KG1 (cell line): ENCODE measurements around the gene MAP2K6.
"Not testable (repeated sequence)": the region's sequence is repeated elsewhere in the genome, so short reads cannot be mapped to it uniquely, and the experiment has no call there.

Experiments
- DNase-seq: peaks from one replicate; lab custom pipeline; 2025; lab: John Stamatoyannopoulos, UW

The MAP2K6 gene

DNA sequence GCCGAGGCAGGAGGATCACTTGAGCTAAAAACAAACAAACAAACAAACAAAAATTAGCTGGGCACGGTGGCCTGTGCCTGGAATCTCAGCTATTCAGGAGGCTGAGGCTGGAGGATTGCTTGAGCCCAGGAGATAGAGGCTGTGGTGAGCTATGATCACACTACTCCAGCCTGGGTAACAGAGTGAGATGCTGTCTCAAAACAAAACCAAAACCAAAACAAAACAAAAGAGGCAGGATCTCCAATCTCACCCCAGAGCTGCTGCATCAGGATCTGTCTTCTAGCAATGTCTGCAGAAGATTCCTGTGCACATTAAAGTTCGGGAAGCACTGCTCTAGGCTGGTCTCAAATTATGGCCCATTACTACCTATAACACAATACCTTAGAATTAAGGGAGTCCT lies 43.1 kb downstream of the MAP2K6 start:
- DNase-seq = no peak

DNA sequence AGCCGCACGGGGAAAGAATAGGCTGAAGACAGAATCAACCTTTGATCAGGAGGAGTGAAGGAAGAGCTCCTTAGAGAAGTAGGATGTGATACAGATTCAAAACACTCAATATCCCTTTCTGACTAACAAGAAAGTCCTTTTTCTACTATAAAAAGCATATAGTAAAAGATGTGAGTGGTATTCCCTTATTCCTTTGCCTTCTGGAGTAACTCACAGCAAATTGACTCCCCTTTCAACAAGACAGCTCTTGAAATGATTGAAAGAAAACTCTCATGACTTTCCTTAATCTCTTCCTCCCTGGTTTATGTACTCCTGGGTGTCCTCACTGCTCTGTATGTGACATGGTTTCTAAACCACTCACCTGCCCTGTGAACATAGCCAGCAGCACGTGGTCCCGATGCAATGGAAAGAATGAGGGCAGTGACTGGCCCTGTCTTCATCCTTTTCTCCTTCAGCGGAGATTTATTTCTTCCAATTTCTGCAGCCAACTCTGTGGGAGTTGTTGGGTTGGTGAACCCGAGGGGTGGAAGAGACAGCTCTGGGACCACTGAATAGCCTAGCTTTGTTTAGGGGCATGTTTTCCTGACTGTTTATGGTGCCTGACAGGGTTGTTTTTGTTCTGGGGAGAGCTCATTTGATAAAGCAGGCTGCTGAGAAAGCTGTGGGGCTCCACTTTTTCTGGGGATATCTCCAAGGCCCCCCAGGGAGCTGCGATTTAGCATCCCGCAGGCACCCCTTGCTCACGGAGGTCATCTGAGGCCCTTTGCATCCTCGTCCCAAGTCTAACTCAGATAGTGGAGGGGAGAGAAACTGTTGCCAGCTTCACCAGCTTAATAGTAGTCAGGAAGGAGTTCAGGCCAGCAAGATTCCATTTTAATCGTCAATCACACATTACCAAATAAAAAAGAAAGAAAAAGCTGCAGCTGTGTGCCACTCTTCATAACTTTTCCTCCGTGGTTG lies 46.7 kb downstream of the MAP2K6 start:
- no peak for DNase-seq

DNA sequence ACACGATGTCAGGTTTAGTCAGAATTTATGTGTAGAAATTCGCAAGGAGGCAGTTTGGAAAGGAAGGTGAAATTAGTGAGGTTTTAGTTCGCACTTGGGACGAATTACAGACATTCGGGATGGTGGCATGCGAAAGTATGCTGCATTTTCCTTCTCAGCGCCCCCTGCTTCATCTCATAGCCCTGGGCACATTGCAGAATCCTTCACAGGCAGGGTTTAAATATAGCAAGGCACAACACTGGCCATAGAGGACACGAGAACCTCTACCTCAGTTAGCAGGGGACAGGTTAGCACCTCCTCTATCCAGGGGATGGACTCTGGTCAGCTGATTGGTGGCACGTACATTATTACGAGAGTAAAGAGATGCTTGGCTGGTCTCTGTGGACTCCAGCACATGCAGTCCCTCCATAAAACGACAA lies 47.5 kb downstream of the MAP2K6 start:
- no peak for DNase-seq

DNA sequence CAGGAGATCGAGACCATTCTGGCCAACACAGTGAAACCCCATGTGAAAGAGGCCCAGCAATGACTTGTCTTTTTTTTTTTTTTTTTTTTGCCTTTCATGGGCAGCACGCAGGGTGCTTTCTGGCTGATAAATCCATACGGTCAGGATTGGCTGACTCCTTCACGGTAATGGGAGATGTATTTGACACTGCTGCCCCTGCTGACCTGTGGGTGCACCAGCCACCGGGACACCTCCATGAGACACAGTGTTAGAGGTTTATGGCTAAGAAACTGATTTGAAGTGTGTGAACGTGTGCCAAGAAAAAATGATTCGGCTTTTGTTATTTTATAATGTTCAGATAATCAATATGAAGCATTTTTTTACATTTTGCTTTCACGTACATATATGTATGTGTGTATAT lies 48.4 kb downstream of the MAP2K6 start:
- DNase-seq = no peak

DNA sequence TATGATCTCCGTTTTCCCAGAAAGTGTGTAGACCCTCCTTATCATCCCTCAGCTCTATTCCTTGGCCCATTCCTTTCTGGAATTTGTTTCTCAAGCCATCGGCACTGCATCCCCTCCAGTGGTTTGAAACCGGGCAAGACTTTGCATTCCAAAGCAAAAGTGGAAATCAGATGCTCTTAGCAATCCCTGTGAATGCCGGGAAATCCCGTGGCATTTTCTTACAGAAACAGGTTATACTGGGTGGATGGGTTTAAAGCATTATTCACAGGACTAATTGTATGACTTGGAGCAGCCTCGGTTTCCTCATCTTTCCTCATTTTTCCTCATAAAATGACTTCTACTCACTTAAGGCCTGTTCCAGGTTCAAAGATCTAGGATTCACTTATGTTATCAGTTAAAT lies 52.0 kb downstream of the MAP2K6 start:
- DNase-seq = no peak

GRCh38 chr17:69466905-69467667 lies 52.6 kb downstream of the MAP2K6 start:
- DNase-seq = no peak

DNA sequence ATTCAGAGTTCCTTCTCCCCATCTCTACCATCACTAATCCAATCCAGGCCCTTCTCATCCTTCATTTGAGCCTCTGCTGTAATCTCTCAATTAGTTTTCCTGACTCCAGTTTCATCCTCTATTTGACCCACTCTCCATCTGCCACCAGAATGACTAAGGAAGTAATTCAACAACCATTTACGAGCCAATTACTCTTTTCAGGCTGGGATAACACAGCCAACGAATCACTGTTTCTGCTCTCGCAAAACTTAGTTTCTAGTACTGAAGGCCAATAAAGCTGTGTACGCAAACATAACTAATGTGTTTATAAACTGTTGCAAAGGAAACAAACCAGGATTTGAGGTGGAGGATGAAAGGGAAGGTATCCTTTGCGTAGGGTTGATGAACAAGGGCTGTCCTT lies 53.7 kb downstream of the MAP2K6 start:
- no peak for DNase-seq

DNA sequence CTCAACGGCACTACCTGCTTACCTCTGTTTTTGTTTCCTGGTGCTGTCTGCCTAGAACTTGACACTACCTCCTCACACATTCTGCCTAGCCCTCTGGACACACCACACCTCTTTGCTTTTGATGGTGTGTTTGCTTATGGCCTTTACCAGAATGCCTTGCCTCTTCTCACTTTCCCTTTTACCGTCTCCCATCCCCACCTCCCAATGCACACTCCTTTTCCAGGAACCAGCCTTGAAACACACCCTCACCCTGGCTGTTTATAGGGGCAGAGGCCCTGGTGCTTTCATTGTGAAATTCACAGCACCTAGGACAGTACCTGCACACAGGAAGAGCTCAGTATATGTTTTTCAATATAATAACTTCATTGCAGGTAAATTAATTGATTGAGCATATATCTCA lies 56.2 kb downstream of the MAP2K6 start:
- no peak for DNase-seq

- DNase-seq = no peak
Measured at GRCh38 chr17:69471406-69471805, 56.9 kb downstream of the MAP2K6 start.

DNA sequence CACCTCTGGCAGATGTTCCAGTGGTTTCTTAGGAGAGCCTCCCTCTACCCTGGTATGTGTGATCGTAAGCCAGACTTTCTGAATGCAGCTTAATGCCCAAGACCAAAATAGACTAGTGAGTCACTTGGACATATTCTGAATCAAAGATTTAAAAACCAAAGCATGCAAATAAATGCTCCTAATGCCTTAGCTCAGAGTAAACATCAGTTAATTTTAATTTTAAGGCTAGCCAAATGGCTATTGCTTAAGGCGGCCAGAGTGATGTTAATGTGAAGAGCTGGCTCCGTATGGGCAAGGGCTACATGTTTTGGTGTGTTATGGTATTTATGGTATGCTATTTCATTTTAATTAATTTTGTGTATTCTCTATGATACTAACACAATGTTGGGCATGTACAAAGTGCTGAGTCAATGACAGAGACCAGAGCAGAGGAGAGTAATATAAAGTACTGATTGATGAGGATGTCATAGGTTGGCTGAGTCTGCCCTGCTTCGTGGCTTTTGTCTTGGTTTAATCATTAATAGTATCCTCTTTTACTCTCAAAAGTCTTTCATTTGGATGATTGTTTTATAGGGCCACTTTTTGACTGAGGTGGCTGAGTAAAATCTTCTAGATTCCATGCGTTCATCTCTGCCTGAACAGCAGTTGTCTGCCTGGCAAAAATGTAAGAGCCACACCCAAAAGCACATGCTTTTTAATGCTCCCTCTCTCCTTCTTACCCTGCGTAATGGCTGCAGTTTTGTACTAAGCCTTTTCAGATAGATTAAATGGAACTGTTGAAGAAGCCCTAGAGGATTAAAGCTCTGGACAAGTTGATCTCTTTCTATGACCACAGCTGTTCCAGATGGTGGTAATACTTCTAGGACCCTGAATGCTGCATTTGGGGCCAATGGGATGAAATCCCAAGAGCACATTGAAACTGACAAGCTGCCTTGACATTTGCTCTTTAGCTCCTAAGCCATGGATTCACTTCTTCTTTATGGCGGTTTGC lies 59.6 kb downstream of the MAP2K6 start:
- DNase-seq = no peak

DNA sequence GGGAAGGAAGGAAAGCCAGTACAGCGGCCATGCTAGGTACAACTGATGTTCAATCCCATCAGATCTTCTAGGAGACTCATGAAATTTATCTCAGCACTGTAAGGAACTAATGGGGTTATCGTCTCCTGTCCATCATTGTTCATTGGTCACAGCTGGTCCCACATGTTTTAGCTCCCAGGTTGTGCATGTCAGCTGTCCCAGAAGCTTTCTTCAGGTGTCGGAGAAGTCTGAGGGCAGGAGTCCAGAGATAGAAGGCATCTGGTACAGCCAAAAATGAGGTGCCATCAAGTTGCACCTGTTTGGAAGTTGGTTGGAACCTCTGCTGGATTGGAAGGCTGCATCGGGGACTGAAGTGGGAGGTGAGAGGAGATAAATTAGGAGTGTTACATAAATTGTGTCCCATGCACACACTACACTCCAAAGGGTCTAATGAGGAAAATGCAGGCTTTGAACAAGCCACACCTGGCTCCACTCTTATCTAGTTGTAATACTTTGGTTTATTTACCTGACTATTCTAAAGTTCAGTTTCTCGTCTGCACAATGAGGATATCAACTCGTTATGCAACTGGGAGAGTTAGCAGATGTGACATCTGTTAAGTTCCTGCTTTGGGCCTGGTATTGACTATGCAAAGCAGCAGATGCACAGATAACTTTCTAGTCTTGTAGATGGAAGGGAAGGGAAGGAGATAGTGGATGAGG lies 62.9 kb downstream of the MAP2K6 start:
- DNase-seq = no peak

- no peak for DNase-seq
Measured at GRCh38 chr17:69477903-69478266, 63.4 kb downstream of the MAP2K6 start.

GRCh38 chr17:69478916-69479315 lies 64.4 kb downstream of the MAP2K6 start:
- DNase-seq = no peak

GRCh38 chr17:69479756-69480155 lies 65.3 kb downstream of the MAP2K6 start:
- not testable (repeated sequence) for DNase-seq

GRCh38 chr17:69480245-69480644 lies 65.7 kb downstream of the MAP2K6 start:
- DNase-seq = no peak

DNA sequence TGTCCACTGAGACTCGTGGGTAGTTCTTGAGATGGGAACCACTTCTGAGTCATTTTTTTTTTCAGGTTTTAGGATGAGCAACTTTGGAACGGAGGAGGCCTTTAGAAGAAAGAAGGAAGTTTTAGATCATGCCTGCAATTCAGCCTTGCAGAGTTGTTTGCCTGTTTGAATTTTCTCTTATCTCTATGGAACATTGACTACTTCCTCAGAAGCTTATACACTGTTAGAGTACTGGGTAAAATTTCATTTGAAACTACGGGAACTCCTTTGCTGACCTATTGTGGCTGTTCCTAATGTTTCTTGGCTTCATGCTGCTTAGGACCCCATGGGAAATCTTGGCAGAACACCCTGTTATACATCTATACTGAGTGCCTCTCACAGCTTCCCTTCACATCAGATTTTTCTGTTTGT lies 70.8 kb downstream of the MAP2K6 start:
- DNase-seq = no peak

- no peak for DNase-seq
Measured at GRCh38 chr17:69485901-69486643, 71.6 kb downstream of the MAP2K6 start.

DNA sequence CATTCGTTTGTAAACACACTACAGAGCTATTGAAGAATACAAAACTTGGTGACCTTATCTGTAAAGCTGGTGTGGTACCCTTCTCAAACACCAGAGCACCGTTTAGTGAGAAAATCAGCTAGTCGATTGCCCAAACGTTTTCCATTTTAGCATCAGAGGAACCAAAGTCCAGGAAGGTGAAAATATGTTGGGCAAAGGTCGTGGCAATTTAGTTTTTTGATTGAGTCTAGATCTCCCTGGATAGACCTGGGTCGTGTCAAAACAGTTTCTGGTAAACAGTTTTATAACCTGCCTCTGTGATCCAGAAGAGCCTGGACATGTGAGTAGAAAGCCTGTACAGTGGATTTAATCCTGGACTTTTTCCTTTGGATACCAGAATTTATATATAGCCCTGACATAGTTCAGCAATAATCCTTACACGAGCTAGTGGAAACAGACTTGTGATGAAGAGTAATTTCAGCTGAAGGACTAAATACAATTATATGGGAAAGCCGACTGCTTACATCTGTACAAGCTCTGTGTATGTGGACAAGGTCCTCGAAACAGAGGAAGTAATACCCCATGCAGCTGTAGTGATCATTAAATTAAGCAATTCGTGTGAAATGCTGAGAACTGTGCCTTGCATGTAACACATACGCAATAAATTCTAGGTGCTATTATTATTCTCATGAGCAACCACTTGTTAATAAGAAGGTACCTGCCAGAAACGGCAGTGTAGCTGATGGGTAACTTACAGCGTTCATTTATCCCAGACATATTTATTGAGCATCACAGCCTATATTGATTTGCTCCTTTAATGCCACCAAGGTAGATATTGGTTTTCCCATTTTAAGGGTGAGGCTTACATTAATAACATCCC lies 72.5 kb downstream of the MAP2K6 start:
- DNase-seq = no peak

- no peak for DNase-seq
Measured at GRCh38 chr17:69489313-69489712, 74.8 kb downstream of the MAP2K6 start.
